AG10803 (cell line): ENCODE data around the gene DRD4.

Source experiments
- DNase-seq: peaks from one replicate; pipeline ENCODE4 v3.0.0; 2010; ENCODE audit warnings: low read depth
- H3K4me3 ChIP-seq: 2 replicates; pipeline ENCODE4 v1.5.1; 2011; ENCODE audit warnings: mild to moderate bottlenecking, low read length, control low read depth
- CTCF ChIP-seq: conservative IDR thresholded peaks from 2 replicates; pipeline ENCODE4 v1.5.1; 2011; ENCODE audit warnings: mild to moderate bottlenecking, low read length, control low read depth, inconsistent platforms

The DRD4 gene

GRCh38 chr11:610146-610801 lies 26.8 kb upstream of the DRD4 start:
- no peak for DNase-seq
- no peak for TF ChIP-seq CTCF
- H3K4me3 ChIP-seq: no peak overlapping the region

GRCh38 chr11:611001-611996 lies 25.8 kb upstream of the DRD4 start:
- DNase-seq: no peak
- no peak overlapping the region for H3K4me3 ChIP-seq
- TF ChIP-seq CTCF: no peak

- DNase-seq: peak; percentile 18
- TF ChIP-seq CTCF: peak; percentile 32
- H3K4me3 ChIP-seq: no peak overlapping the region
These were observed 24.7 kb upstream of the DRD4 start for GRCh38 chr11:612201-612960.

GRCh38 chr11:612961-613300 lies 24.1 kb upstream of the DRD4 start:
- no peak overlapping the region for H3K4me3 ChIP-seq
- TF ChIP-seq CTCF: no peak
- DNase-seq: no peak

GRCh38 chr11:613369-613968 lies 23.6 kb upstream of the DRD4 start:
- peak; percentile 36 for DNase-seq
- H3K4me3 ChIP-seq: no peak overlapping the region
- TF ChIP-seq CTCF: no peak

- DNase-seq: no peak
- TF ChIP-seq CTCF: no peak
- no peak overlapping the region; the same call in 1 of the 2 replicates for H3K4me3 ChIP-seq
These were observed 22.9 kb upstream of the DRD4 start for GRCh38 chr11:614021-614622.
